HEK293T (cell line): ENCODE results near the gene CIAPIN1.

Experiments used
- CTCF ChIA-PET: fragments of 350-600 bp; formaldehyde crosslinking; extraction: SDS; loops from one replicate; lab custom pipeline; 2021; ENCODE audit warnings: antibody characterized with exemption, inconsistent platforms; lab: Yijun Ruan, JAX
- POLR2A ChIA-PET: fragments of 350-600 bp; formaldehyde crosslinking; extraction: SDS; loops from one replicate; lab custom pipeline; 2020; ENCODE audit warnings: antibody characterized with exemption, inconsistent platforms; lab: Yijun Ruan, JAX
- DNase-seq: peaks from one replicate; pipeline ENCODE4 v3.0.0; 2012; ENCODE audit warnings: mixed read lengths; ENCODE audit errors: extremely low spot score
- ARNT ChIP-seq: fragments of 450-650 bp; IDR thresholded peaks from 2 replicates; pipeline ENCODE4 v1.6.1; 2017; ENCODE audit warnings: mild to moderate bottlenecking
- BHLHE40 ChIP-seq: fragments of 450-650 bp; IDR thresholded peaks from 2 replicates; pipeline ENCODE4 v1.6.1; 2016; ENCODE audit warnings: mild to moderate bottlenecking, moderate library complexity, borderline replicate concordance
- CTBP1 ChIP-seq: fragments of 450-650 bp; IDR thresholded peaks from 2 replicates; pipeline ENCODE4 v1.6.1; 2016; ENCODE audit warnings: borderline replicate concordance
- ELF4 ChIP-seq: fragments of 450-650 bp; IDR thresholded peaks from 2 replicates; pipeline ENCODE4 v1.6.1; 2017; ENCODE audit warnings: antibody characterized with exemption
- FOXA1 ChIP-seq: fragments of 450-650 bp; IDR thresholded peaks from 2 replicates; pipeline ENCODE4 v1.6.1; 2016; ENCODE audit warnings: mild to moderate bottlenecking
- FOXK2 ChIP-seq: fragments of 450-650 bp; IDR thresholded peaks from 2 replicates; pipeline ENCODE4 v1.6.1; 2016; ENCODE audit warnings: mild to moderate bottlenecking
- FOXM1 ChIP-seq: fragments of 450-650 bp; IDR thresholded peaks from 2 replicates; pipeline ENCODE4 v1.6.1; 2017; ENCODE audit warnings: mild to moderate bottlenecking, borderline replicate concordance
- HDGF ChIP-seq: fragments of 450-650 bp; IDR thresholded peaks from 2 replicates; pipeline ENCODE4 v1.6.1; 2017; ENCODE audit warnings: antibody characterized with exemption, borderline replicate concordance
- L3MBTL2 ChIP-seq: fragments of 450-650 bp; conservative IDR thresholded peaks from 2 replicates; pipeline ENCODE4 v1.6.1; 2016; ENCODE audit warnings: mild to moderate bottlenecking
- LEF1 ChIP-seq: fragments of 450-650 bp; IDR thresholded peaks from 2 replicates; pipeline ENCODE4 v1.6.1; 2017; ENCODE audit warnings: mild to moderate bottlenecking, borderline replicate concordance
- NFRKB ChIP-seq: fragments of 450-650 bp; IDR thresholded peaks from 2 replicates; pipeline ENCODE4 v1.6.1; 2016; ENCODE audit warnings: mild to moderate bottlenecking, moderate library complexity
- SP1 ChIP-seq: fragments of 450-650 bp; IDR thresholded peaks from 2 replicates; pipeline ENCODE4 v1.6.1; 2017
- SUZ12 ChIP-seq: fragments of 450-650 bp; IDR thresholded peaks from 2 replicates; pipeline ENCODE4 v1.6.1; 2016; ENCODE audit warnings: mild to moderate bottlenecking
- TARDBP ChIP-seq: fragments of 450-650 bp; IDR thresholded peaks from 2 replicates; pipeline ENCODE4 v1.6.1; 2016
- ZNF384 ChIP-seq: fragments of 450-650 bp; IDR thresholded peaks from 2 replicates; pipeline ENCODE4 v1.6.1; 2016
- TF ChIP-seq, protein P1 (sequence below): fragments of 450-650 bp; IDR thresholded peaks from 2 replicates; pipeline ENCODE4 v1.6.1; 2016

CIAPIN1 gene

DNA sequence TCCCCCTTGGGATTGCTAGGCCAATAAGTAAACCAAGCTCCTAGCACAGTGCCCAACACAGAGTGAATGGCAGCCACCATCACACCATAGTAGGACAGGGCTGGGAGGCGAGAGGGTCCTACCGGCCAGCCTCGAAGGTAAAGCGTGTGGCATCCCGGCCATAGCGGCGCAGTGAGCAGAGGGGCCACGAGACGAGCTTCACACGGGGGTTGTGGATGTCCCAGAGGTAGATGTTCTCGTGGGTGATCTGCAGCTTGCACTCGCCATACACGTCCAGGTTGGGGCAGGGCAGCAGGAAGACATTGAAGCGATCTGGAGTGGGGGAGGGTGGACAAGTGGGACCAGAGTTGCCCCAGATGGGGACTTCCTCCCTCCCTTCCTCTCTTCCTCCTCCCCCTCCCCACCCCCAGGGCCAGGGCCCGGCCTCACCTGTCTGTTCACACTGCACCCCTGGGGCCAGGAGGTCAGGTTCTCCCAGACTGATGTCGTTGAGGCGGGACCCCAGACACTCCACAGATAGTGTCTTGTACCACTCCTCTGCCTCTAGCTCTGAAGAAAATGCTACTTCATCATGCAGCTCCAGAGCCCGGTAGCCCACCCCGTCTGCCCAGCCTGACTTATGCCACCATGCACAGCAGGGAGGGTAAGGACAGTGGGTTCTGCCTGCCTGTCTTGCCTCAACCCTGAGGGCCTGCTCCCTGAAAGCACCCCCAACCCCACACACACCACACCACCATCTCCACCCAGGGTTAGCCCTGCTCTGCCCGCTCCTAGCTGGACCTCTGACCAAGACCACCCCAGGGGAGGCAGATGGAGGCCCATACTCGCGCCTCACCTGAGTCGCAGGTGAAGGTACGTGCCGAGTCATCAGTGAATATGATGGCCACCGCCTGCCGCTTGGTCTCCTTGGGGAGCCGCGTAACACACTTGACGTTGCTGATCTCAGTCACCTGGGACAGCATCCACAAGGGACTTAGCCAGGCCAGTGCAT is 27.8 kb upstream of the CIAPIN1 start:
- ChIA-PET CTCF (interaction anchor here (0.6 to 2.6 kb wide), 3 partner anchors 13 to 45 kb away, joined by 3 to 9 read pairs (median 8); partner anchors contain the start of gene POLR2C), POLR2A (interaction anchor here (0.6 to 2.2 kb wide), 2 partner anchors 13 to 28 kb away, joined by 3 to 8 read pairs (median 4); partner anchors contain the start of genes CIAPIN1, COQ9 and POLR2C)
- TF ChIP-seq NFRKB (no peak), SP1 (no peak), FOXA1 (no peak), ZNF384 (no peak), L3MBTL2 (no peak), FOXM1 (no peak), CTBP1 (no peak), ELF4 (no peak), SUZ12 (no peak), HDGF (no peak), TARDBP (no peak), BHLHE40 (no peak), FOXK2 (no peak), LEF1 (no peak), ARNT (no peak)
- TF ChIP-seq, protein P1, sequence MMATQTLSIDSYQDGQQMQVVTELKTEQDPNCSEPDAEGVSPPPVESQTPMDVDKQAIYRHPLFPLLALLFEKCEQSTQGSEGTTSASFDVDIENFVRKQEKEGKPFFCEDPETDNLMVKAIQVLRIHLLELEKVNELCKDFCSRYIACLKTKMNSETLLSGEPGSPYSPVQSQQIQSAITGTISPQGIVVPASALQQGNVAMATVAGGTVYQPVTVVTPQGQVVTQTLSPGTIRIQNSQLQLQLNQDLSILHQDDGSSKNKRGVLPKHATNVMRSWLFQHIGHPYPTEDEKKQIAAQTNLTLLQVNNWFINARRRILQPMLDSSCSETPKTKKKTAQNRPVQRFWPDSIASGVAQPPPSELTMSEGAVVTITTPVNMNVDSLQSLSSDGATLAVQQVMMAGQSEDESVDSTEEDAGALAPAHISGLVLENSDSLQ = no peak
- DNase-seq = no peak

DNA sequence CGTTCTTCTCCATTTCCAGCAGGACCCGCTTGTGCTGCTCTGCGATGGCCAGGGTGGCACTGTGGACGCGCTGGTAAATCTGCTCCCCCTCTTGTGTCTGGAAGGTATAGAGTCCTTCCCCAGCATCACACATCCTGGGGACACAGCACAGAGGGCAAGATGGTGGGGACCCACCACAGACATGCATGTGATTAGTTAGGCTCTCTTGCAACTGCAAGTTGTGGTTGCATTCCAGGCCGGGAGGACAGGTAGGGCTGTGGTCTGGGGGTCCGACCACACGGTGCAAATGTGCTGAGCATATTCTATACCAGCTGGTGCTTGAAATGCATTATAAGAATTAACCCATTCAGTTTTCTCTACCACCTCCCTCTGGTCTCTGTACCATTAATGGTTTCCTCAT is 26.7 kb upstream of the CIAPIN1 start:
- ChIA-PET CTCF (interaction anchor here (2.6 kb wide), 1 partner anchor 12 kb away, joined by 9 read pairs; the partner anchor contains the start of gene POLR2C), POLR2A (interaction anchor here (0.6 to 1.6 kb wide), 3 partner anchors 11 to 27 kb away, joined by 3 to 4 read pairs (median 4); partner anchors contain the start of genes CIAPIN1, COQ9 and POLR2C)
- TF ChIP-seq ARNT (no peak), FOXM1 (no peak), NFRKB (no peak), ZNF384 (no peak), TARDBP (no peak), CTBP1 (no peak), SP1 (no peak), SUZ12 (no peak), HDGF (no peak), FOXK2 (no peak), L3MBTL2 (no peak), ELF4 (no peak), FOXA1 (no peak), LEF1 (no peak), BHLHE40 (no peak)
- TF ChIP-seq, protein P1 = no peak
- no peak for DNase-seq

DNA sequence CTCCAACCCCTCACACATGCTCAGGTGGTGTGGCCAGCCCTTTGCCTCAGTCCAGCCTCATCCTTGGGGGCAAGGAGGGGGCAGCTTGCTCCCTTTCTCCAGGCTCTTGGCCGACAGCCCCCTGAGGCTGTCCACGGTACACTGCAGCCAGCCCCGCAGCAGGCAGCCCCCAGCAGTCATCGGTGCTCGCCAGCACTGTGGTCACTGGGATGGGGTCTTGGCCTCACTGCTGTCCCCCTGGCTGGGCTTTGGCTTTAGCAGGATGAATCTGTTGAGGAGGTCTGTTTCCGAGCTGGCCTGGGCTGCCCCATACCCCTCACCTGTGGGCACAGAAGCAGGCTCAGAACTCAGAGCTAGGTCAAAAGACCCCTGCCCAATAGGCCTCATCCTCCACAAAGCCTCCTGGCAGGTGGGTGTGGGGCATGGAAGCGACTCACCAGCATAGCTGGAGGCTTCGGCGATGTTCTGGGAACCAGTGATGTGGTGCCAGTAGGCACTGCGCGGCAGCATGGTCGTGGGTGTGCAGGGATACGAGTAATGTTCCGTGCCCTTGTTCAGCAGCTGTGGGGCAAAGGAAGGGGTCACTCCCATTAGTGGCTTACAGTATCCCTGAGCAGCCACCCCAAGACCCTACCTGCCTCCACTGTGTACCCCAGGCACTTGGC is 26.1 kb upstream of the CIAPIN1 start:
- DNase-seq = no peak
- POLR2A ChIA-PET = interaction anchor here (1.6 kb wide), 1 partner anchor 24 kb away, joined by 4 read pairs; no protein-coding TSS in a partner anchor
- no peak for TF ChIP-seq HDGF
- TF ChIP-seq FOXM1 = no peak
- CTCF ChIA-PET = interaction anchor here (2.6 kb wide), 1 partner anchor 12 kb away, joined by 9 read pairs; the partner anchor contains the start of gene POLR2C

DNA sequence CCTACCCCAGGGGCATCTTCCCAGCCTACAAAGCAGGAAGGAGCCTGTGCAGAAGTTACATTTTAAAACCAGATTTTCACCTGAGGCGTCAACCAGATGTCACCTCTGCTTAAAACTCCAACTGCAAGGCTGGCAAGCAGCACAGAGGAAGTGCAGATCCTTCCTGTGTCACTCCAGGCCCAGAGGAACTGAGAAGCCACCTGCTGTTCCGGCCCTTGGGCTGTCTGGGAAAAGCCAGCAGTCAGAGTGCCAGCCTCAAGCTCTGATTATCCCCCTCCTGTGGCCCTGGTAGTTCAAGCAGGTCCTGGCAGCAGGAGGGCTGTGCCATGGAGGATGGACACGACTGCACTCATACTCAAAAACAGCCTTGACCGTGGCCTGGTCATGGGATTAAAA is 25.5 kb upstream of the CIAPIN1 start:
- POLR2A ChIA-PET = interaction anchor here (1.6 to 2.0 kb wide), 3 partner anchors 10 to 26 kb away, joined by 4 to 7 read pairs (median 5); partner anchors contain the start of genes CIAPIN1, COQ9 and POLR2C
- CTCF ChIA-PET = interaction anchor here (1.1 to 2.6 kb wide), 2 partner anchors 11 to 47 kb away, joined by 4 to 9 read pairs; partner anchors contain the start of gene POLR2C
- no peak for DNase-seq
- TF ChIP-seq CTBP1 (no peak), HDGF (no peak), SP1 (no peak), BHLHE40 (no peak), ELF4 (no peak), NFRKB (no peak), FOXK2 (no peak), SUZ12 (no peak), LEF1 (no peak), FOXM1 (no peak)
- TF ChIP-seq, protein P1 = no peak
